Stomach (tissue), 9 donors: ENCODE results near the gene NME7. TPM values are rescaled to one million over a fixed set of nuclear protein-coding genes. Genes with fewer than 3 reads are reported as not detected.

Experiments
- DNase-seq, 2 donors: peaks; one replicate each; pipeline versions ENCODE4 v3.0.0 to v3.0.0-alpha.2; 2013 to 2019
- H3K27ac ChIP-seq, 5 donors: fragments of 200-600 bp in 4 of 5; sonication (generic) in 4 of 5; one replicate each; pipeline ENCODE4 v1.5.1; 2013 to 2019; ENCODE audit warnings: mild to moderate bottlenecking in 1 of 5, moderate library complexity in 1 of 5
- H3K27me3 ChIP-seq, 3 donors: fragments of 200-600 bp; sonication (generic); one replicate each; pipeline ENCODE4 v1.5.1; 2017 to 2019; ENCODE audit warnings: mixed run types in 1 of 3
- H3K36me3 ChIP-seq, 4 donors: fragments of 200-600 bp; sonication (generic); 1 replicate in 3 of 4; 2 replicates in 1 of 4; pipeline ENCODE4 v1.5.1; 2016 to 2019
- H3K4me1 ChIP-seq, 4 donors: fragments of 200-600 bp; sonication (generic); one replicate each; pipeline ENCODE4 v1.5.1; 2016 to 2019
- H3K4me3 ChIP-seq, 4 donors: fragments of 200-600 bp; sonication (generic) in 3 of 4; one replicate each; pipeline ENCODE4 v1.5.1; 2016 to 2019; ENCODE audit warnings: mild to moderate bottlenecking in 1 of 4
- H3K9me3 ChIP-seq, 4 donors: fragments of 200-600 bp; sonication (generic); one replicate each; pipeline ENCODE4 v1.5.1; 2016 to 2019
- CTCF ChIP-seq, 7 experiments: fragments of 450-650 bp in 4 of 7; fragments of 200-600 bp in 3 of 7; sonication (generic) in 3 of 7; IDR thresholded peaks; one replicate each; pipeline ENCODE4 v1.5.1; 2016 to 2019; ENCODE audit warnings: antibody characterized with exemption in 7 of 7, control low read depth in 2 of 7, mild to moderate bottlenecking in 1 of 7
- EP300 ChIP-seq: sonication (generic); formaldehyde crosslinking; IDR thresholded peaks from one replicate; pipeline ENCODE4 v1.6.1; 2017; ENCODE audit warnings: antibody characterized with exemption
- POLR2A ChIP-seq, 4 donors: fragments of 450-650 bp; IDR thresholded peaks; one replicate each; pipeline ENCODE4 v1.6.1; 2016; ENCODE audit warnings: antibody characterized with exemption in 4 of 4, control low read depth in 2 of 4, mild to moderate bottlenecking in 1 of 4, moderate library complexity in 1 of 4
- POLR2AphosphoS5 ChIP-seq, 3 donors: sonication (generic); formaldehyde crosslinking; IDR thresholded peaks; one replicate each; pipeline ENCODE4 v1.6.1; 2016; ENCODE audit warnings: antibody characterized with exemption in 3 of 3
- WGBS, 5 donors: extraction: QIAGEN DNeasy Blood & Tissue Kit in 3 of 5; methylation state at CpG; one replicate each; pipeline versions ENCODE4 v1.1.5 to v1.1.7; 2013 to 2018; 5-methylcytosine and 5-hydroxymethylcytosine counted together
- intact Hi-C: fragments of 100-400 bp; cut with DNase I; formaldehyde crosslinking; loops from one replicate; pipeline ENCODE4 v1.15.1; 2023; ENCODE audit warnings: low total_unique reads
- polyA plus RNA-seq, 3 donors: library from polyadenylated mRNA; stranded (reverse); fragments of 200-250 nt; gene quantifications; one replicate each; pipeline ENCODE4 v1.2.3, GENCODE V29; 2013
- total RNA-seq, 5 donors: library from RNA; depleted of rRNA; stranded (reverse); fragments of >200 nt; gene quantifications; one replicate each; pipeline versions ENCODE4 v1.1.0 to v1.2.3, GENCODE V29; 2014 to 2016
- donor health status: healthy with polysubstance abuse.
- donor health status: Bipolar disorder and iron deficiency.
- donor health status: healthy.

The NME7 gene
- total and polyA plus RNA-seq, 8 donors, result 7.6 to 44.3 (median 8.2) TPM; not detected in 1

GRCh38 chr1:169381162-169381561 lies 13.6 kb upstream of the NME7 start:
- Histone ChIP-seq H3K27me3 (no peaks in the 10 kb centered on the region), H3K4me3 (no peak overlapping the region), H3K4me1 (no peaks in the 10 kb centered on the region), H3K9me3 (no peaks in the 10 kb centered on the region), H3K27ac (no peak overlapping the region), H3K36me3 (peaks cover 26 to 97% (median 93%) of the 10 kb centered on the region in 4 donors)
- DNase-seq, result no peak
- intact Hi-C loops, result no loop called here
- TF ChIP-seq CTCF (IDR thresholded peaks at IDR 0.05) (no peak), POLR2A (IDR thresholded peaks at IDR 0.05) (no peak), EP300 (no peak), POLR2AphosphoS5 (IDR thresholded peaks at IDR 0.05) (no peak)

GRCh38 chr1:169371404-169371803 lies 3.8 kb upstream of the NME7 start:
- Histone ChIP-seq H3K27me3 (no peaks in the 10 kb centered on the region), H3K27ac (no peak overlapping the region), H3K4me1 (peaks cover 14 to 40% (median 28%) of the 10 kb centered on the region in 4 donors), H3K36me3 (peaks cover 5 to 52% (median 28%) of the 10 kb centered on the region in 4 donors), H3K9me3 (no peaks in the 10 kb centered on the region), H3K4me3 (no peak overlapping the region)
- WGBS, 5 donors, result 63 to 79% (median 75%) methylated on average over 1 of the region's 1 CpG
- intact Hi-C loops, result no loop called here
- peak in 1 of 2 donors; percentile 33 for DNase-seq
- TF ChIP-seq POLR2A (IDR thresholded peaks at IDR 0.05), result no peak
- TF ChIP-seq CTCF (IDR thresholded peaks at IDR 0.05), result no peak
- no peak for TF ChIP-seq EP300
- TF ChIP-seq POLR2AphosphoS5 (IDR thresholded peaks at IDR 0.05), result no peak

- peak; percentile 26 to 54 for DNase-seq
- Histone ChIP-seq H3K36me3 (peaks cover 4 to 37% (median 23%) of the 10 kb centered on the region in 4 donors), H3K4me1 (peaks cover 14 to 45% (median 29%) of the 10 kb centered on the region in 4 donors), H3K27me3 (no peaks in the 10 kb centered on the region), H3K9me3 (no peaks in the 10 kb centered on the region), H3K4me3 (peak overlapping the region; percentile 51 to 85 (median 64)), H3K27ac (peak overlapping the region; percentile 50 to 89 (median 86))
- TF ChIP-seq EP300 (no peak), POLR2AphosphoS5 (IDR thresholded peaks at IDR 0.05) (no peak), POLR2A (IDR thresholded peaks at IDR 0.05) (no peak), CTCF (IDR thresholded peaks at IDR 0.05) (no peak)
- intact Hi-C loops, result no loop called here
- 0% methylated on average over 16 of the region's 16 CpGs for WGBS, 5 donors
Observed at GRCh38 chr1:169368406-169368769, 791 bp upstream of the NME7 start.

GRCh38 chr1:169367096-169367685 lies 406 bp downstream of the NME7 start:
- Histone ChIP-seq H3K27me3 (no peaks in the 10 kb centered on the region), H3K4me3 (peak overlapping the region; percentile 51 to 85 (median 64)), H3K9me3 (no peaks in the 10 kb centered on the region), H3K4me1 (peaks cover 14 to 43% (median 29%) of the 10 kb centered on the region in 4 donors), H3K36me3 (peaks cover 4 to 25% (median 12%) of the 10 kb centered on the region in 4 donors), H3K27ac (peak overlapping the region; percentile 25 to 89 (median 86))
- DNase-seq, result peak in 1 of 2 donors; percentile 25
- 6 to 9% (median 7%) methylated on average over 15 of the region's 15 CpGs for WGBS, 5 donors
- TF ChIP-seq POLR2AphosphoS5 (IDR thresholded peaks at IDR 0.05) (no peak), CTCF (IDR thresholded peaks at IDR 0.05) (no peak), EP300 (no peak), POLR2A (IDR thresholded peaks at IDR 0.05) (no peak)
- intact Hi-C loops, result no loop called here
